GM23338 (cell line): ENCODE measurements around the gene STAC. TPM values are rescaled to one million over a fixed set of nuclear protein-coding genes. Genes with fewer than 3 reads are reported as not detected.

Experiments used
- ATAC-seq: fragments of 200-7000 bp; cut with Tn5 transposase; 3 replicates; pipeline ENCODE4 v1.9.1; 2020
- DNase-seq: peaks from one replicate; pipeline ENCODE4 v3.0.0-alpha.2; 2015; ENCODE audit warnings: low spot score
- H2AFZ ChIP-seq: fragments of 200-600 bp; sonication (generic); 2 replicates; pipeline ENCODE4 v1.8.0; 2016; ENCODE audit warnings: antibody characterized with exemption, mild to moderate bottlenecking, moderate library complexity
- H3F3A ChIP-seq: fragments of 200-600 bp; sonication (generic); replicated peaks from 2 replicates; pipeline ENCODE4 v1.8.0; 2017; ENCODE audit warnings: antibody characterized with exemption, mixed run types, low read depth
- H3K27ac ChIP-seq: fragments of 200-600 bp; sonication (generic); 2 replicates; pipeline ENCODE4 v1.6.1; 2016; ENCODE audit warnings: low read depth
- H3K27me3 ChIP-seq: fragments of 200-600 bp; sonication (generic); 2 replicates; pipeline ENCODE4 v1.8.0; 2016; ENCODE audit warnings: mild to moderate bottlenecking, mixed run types, moderate library complexity; ENCODE audit not compliant: insufficient read depth
- H3K36me3 ChIP-seq: fragments of 200-600 bp; sonication (generic); 2 replicates; pipeline ENCODE4 v1.8.0; 2016; ENCODE audit warnings: mild to moderate bottlenecking; ENCODE audit not compliant: insufficient read depth
- H3K4me1 ChIP-seq: fragments of 200-600 bp; sonication (generic); 2 replicates; pipeline ENCODE4 v1.8.0; 2016; ENCODE audit warnings: mild to moderate bottlenecking, moderate library complexity; ENCODE audit not compliant: insufficient read depth
- H3K4me2 ChIP-seq: fragments of 200-600 bp; sonication (generic); 2 replicates; pipeline ENCODE4 v1.7.1; 2017; ENCODE audit warnings: mixed run types
- H3K4me3 ChIP-seq: fragments of 200-600 bp; sonication (generic); 2 replicates; pipeline ENCODE4 v1.6.1; 2016; ENCODE audit warnings: mixed run types
- H3K79me2 ChIP-seq: fragments of 200-600 bp; sonication (generic); replicated peaks from 2 replicates; pipeline ENCODE4 v1.8.0; 2017; ENCODE audit warnings: mild to moderate bottlenecking; ENCODE audit not compliant: insufficient read depth
- H3K9me2 ChIP-seq: fragments of 200-600 bp; sonication (generic); 2 replicates; pipeline ENCODE4 v1.8.0; 2017; ENCODE audit not compliant: insufficient read depth
- H4K20me1 ChIP-seq: fragments of 200-600 bp; sonication (generic); replicated peaks from 2 replicates; pipeline ENCODE4 v1.8.0; 2017; ENCODE audit warnings: mild to moderate bottlenecking; ENCODE audit not compliant: insufficient read depth
- H3K27ac Mint-ChIP-seq: 2 replicates; pipeline ENCODE4 v1.8.0; 2020; ENCODE audit warnings: inconsistent platforms, mild to moderate bottlenecking, moderate library complexity, mixed read lengths
- H3K27me3 Mint-ChIP-seq: 3 replicates; pipeline ENCODE4 v1.8.0; 2022; ENCODE audit warnings: low read depth, mild to moderate bottlenecking, moderate library complexity, mixed read lengths, inconsistent platforms; ENCODE audit not compliant: insufficient read depth, poor library complexity
- H3K36me3 Mint-ChIP-seq: 3 replicates; pipeline ENCODE4 v1.8.0; 2021; ENCODE audit warnings: low read depth, mild to moderate bottlenecking, inconsistent platforms, moderate library complexity, mixed read lengths
- H3K4me1 Mint-ChIP-seq: 3 replicates; pipeline ENCODE4 v1.8.0; 2020; ENCODE audit warnings: mild to moderate bottlenecking, inconsistent platforms, mixed read lengths
- H3K4me3 Mint-ChIP-seq: 3 replicates; pipeline ENCODE4 v1.8.0; 2021; ENCODE audit warnings: moderate library complexity, mild to moderate bottlenecking, inconsistent platforms, mixed read lengths
- H3K9me3 Mint-ChIP-seq: 3 replicates; pipeline ENCODE4 v1.8.0; 2020; ENCODE audit warnings: moderate library complexity, mild to moderate bottlenecking, inconsistent platforms, mixed read lengths
- CREB1 ChIP-seq: fragments of 250-450 bp; sonication (Bioruptor Pico); IDR thresholded peaks from 2 replicates; pipeline ENCODE4 v1.5.0; 2020; ENCODE audit warnings: low read depth, mild to moderate bottlenecking, moderate library complexity
- EZH2 ChIP-seq: fragments of 200-600 bp; sonication (generic); IDR thresholded peaks from one replicate; pipeline ENCODE4 v1.8.0; 2017; ENCODE audit warnings: antibody characterized with exemption, mild to moderate bottlenecking, low read depth; ENCODE audit not compliant: unreplicated experiment
- EZH2phosphoT487 ChIP-seq: fragments of 200-600 bp; sonication (generic); IDR thresholded peaks from one replicate; pipeline ENCODE4 v1.8.1; 2018; ENCODE audit warnings: antibody characterized with exemption; ENCODE audit not compliant: unreplicated experiment
- JUNB ChIP-seq: IDR thresholded peaks from one replicate; pipeline ENCODE4 v1.6.1; 2016; ENCODE audit warnings: antibody characterized with exemption; ENCODE audit not compliant: unreplicated experiment
- NANOG ChIP-seq: IDR thresholded peaks from 2 replicates; pipeline ENCODE4 v1.6.1; 2016; ENCODE audit warnings: antibody characterized with exemption, borderline replicate concordance
- POLR2AphosphoS5 ChIP-seq: IDR thresholded peaks from 2 replicates; pipeline ENCODE4 v1.6.1; 2016; ENCODE audit warnings: antibody characterized with exemption, low read depth
- STAT1 ChIP-seq: IDR thresholded peaks from one replicate; pipeline ENCODE4 v1.6.1; 2016; ENCODE audit warnings: antibody characterized with exemption; ENCODE audit not compliant: unreplicated experiment
- ZNF114 ChIP-seq: fragments of 250-450 bp; sonication (Bioruptor Pico); IDR thresholded peaks from 2 replicates; pipeline ENCODE4 v1.5.0; 2020; ENCODE audit warnings: mild to moderate bottlenecking, moderate library complexity
- ZNF331 ChIP-seq: fragments of 250-450 bp; sonication (Bioruptor Pico); IDR thresholded peaks from 2 replicates; pipeline ENCODE4 v1.5.0; 2020; ENCODE audit warnings: low read depth, mild to moderate bottlenecking, moderate library complexity
- polyA plus RNA-seq: library from polyadenylated mRNA; unstranded; fragments of >200 nt; fragmentation: Nextera tagmentation; extraction: Ambion mirVana; gene quantifications from 2 replicates; pipeline ENCODE4 v1.2.1, GENCODE V29; 2016
- total RNA-seq: library from RNA; depleted of rRNA; stranded (reverse); fragments of >200 nt; shearing (Covaris generic); gene quantifications from 2 replicates; pipeline ENCODE4 v1.2.3, GENCODE V29; 2014
- TF ChIP-seq, protein P1 (sequence below): IDR thresholded peaks from 2 replicates; pipeline ENCODE4 v1.6.1; 2016; ENCODE audit warnings: antibody characterized with exemption
- TF ChIP-seq, protein P2 (sequence below): fragments of 250-450 bp; sonication (Bioruptor Pico); IDR thresholded peaks from 2 replicates; pipeline ENCODE4 v1.5.0; 2020; ENCODE audit warnings: mild to moderate bottlenecking, moderate library complexity
- TF ChIP-seq, protein P3 (sequence below): IDR thresholded peaks from one replicate; pipeline ENCODE4 v1.6.1; 2018; ENCODE audit warnings: antibody characterized with exemption; ENCODE audit not compliant: unreplicated experiment
- TF ChIP-seq, protein P4 (sequence below), 2 experiments: fragments of 200-600 bp in 1 of 2; sonication (generic) in 1 of 2; conservative IDR thresholded peaks; 2 replicates each; pipeline versions ENCODE4 v1.5.1 to v1.6.1; 2016 to 2017; ENCODE audit warnings: antibody characterized with exemption in 2 of 2, low read depth in 2 of 2, mild to moderate bottlenecking in 2 of 2, moderate library complexity in 1 of 2

The STAC gene
- total and polyA plus RNA-seq, 2 experiments from 2014 or later = 5.6 to 22.9 TPM

- peaks cover 2% of the 10 kb centered on the region for H3K27me3 Mint-ChIP-seq
- H3K27ac Mint-ChIP-seq = no peak overlapping the region
- H3K9me3 Mint-ChIP-seq = no peaks in the 10 kb centered on the region
- peaks cover 7% of the 10 kb centered on the region for H3K4me1 Mint-ChIP-seq
- Histone ChIP-seq H4K20me1 (no peaks in the 10 kb centered on the region), H3K4me3 (no peak overlapping the region), H2AFZ (no peak overlapping the region), H3K4me1 (no peaks in the 10 kb centered on the region), H3K36me3 (no peaks in the 10 kb centered on the region), H3K27me3 (no peaks in the 10 kb centered on the region), H3K79me2 (no peaks in the 10 kb centered on the region), H3K27ac (no peak overlapping the region), H3F3A (no peaks in the 10 kb centered on the region), H3K4me2 (no peak overlapping the region), H3K9me2 (0 out of 2 replicates have a peak, but pooled peaks cover 4% of the 10 kb centered on the region)
- H3K4me3 Mint-ChIP-seq = no peak overlapping the region
- H3K36me3 Mint-ChIP-seq = no peaks in the 10 kb centered on the region
- DNase-seq = no peak
- TF ChIP-seq CREB1 (CRISPR knock-in tag) (no peak), JUNB (no peak), STAT1 (no peak), ZNF331 (no peak), EZH2 (no peak), ZNF114 (CRISPR knock-in tag) (no peak), NANOG (no peak), EZH2phosphoT487 (no peak), POLR2AphosphoS5 (no peak)
- TF ChIP-seq, protein P1, sequence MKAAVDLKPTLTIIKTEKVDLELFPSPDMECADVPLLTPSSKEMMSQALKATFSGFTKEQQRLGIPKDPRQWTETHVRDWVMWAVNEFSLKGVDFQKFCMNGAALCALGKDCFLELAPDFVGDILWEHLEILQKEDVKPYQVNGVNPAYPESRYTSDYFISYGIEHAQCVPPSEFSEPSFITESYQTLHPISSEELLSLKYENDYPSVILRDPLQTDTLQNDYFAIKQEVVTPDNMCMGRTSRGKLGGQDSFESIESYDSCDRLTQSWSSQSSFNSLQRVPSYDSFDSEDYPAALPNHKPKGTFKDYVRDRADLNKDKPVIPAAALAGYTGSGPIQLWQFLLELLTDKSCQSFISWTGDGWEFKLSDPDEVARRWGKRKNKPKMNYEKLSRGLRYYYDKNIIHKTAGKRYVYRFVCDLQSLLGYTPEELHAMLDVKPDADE = no peak
- TF ChIP-seq, protein P2, sequence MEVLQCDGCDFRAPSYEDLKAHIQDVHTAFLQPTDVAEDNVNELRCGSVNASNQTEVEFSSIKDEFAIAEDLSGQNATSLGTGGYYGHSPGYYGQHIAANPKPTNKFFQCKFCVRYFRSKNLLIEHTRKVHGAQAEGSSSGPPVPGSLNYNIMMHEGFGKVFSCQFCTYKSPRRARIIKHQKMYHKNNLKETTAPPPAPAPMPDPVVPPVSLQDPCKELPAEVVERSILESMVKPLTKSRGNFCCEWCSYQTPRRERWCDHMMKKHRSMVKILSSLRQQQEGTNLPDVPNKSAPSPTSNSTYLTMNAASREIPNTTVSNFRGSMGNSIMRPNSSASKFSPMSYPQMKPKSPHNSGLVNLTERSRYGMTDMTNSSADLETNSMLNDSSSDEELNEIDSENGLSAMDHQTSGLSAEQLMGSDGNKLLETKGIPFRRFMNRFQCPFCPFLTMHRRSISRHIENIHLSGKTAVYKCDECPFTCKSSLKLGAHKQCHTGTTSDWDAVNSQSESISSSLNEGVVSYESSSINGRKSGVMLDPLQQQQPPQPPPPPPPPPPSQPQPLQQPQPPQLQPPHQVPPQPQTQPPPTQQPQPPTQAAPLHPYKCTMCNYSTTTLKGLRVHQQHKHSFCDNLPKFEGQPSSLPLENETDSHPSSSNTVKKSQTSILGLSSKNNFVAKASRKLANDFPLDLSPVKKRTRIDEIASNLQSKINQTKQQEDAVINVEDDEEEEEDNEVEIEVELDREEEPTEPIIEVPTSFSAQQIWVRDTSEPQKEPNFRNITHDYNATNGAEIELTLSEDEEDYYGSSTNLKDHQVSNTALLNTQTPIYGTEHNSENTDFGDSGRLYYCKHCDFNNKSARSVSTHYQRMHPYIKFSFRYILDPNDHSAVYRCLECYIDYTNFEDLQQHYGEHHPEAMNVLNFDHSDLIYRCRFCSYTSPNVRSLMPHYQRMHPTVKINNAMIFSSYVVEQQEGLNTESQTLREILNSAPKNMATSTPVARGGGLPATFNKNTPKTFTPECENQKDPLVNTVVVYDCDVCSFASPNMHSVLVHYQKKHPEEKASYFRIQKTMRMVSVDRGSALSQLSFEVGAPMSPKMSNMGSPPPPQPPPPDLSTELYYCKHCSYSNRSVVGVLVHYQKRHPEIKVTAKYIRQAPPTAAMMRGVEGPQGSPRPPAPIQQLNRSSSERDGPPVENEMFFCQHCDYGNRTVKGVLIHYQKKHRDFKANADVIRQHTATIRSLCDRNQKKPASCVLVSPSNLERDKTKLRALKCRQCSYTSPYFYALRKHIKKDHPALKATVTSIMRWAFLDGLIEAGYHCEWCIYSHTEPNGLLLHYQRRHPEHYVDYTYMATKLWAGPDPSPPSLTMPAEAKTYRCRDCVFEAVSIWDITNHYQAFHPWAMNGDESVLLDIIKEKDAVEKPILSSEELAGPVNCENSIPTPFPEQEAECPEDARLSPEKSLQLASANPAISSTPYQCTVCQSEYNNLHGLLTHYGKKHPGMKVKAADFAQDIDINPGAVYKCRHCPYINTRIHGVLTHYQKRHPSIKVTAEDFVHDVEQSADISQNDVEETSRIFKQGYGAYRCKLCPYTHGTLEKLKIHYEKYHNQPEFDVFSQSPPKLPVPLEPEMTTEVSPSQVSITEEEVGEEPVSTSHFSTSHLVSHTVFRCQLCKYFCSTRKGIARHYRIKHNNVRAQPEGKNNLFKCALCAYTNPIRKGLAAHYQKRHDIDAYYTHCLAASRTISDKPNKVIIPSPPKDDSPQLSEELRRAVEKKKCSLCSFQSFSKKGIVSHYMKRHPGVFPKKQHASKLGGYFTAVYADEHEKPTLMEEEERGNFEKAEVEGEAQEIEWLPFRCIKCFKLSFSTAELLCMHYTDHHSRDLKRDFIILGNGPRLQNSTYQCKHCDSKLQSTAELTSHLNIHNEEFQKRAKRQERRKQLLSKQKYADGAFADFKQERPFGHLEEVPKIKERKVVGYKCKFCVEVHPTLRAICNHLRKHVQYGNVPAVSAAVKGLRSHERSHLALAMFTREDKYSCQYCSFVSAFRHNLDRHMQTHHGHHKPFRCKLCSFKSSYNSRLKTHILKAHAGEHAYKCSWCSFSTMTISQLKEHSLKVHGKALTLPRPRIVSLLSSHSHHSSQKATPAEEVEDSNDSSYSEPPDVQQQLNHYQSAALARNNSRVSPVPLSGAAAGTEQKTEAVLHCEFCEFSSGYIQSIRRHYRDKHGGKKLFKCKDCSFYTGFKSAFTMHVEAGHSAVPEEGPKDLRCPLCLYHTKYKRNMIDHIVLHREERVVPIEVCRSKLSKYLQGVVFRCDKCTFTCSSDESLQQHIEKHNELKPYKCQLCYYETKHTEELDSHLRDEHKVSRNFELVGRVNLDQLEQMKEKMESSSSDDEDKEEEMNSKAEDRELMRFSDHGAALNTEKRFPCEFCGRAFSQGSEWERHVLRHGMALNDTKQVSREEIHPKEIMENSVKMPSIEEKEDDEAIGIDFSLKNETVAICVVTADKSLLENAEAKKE (CRISPR knock-in tag) = no peak
- TF ChIP-seq, protein P3, sequence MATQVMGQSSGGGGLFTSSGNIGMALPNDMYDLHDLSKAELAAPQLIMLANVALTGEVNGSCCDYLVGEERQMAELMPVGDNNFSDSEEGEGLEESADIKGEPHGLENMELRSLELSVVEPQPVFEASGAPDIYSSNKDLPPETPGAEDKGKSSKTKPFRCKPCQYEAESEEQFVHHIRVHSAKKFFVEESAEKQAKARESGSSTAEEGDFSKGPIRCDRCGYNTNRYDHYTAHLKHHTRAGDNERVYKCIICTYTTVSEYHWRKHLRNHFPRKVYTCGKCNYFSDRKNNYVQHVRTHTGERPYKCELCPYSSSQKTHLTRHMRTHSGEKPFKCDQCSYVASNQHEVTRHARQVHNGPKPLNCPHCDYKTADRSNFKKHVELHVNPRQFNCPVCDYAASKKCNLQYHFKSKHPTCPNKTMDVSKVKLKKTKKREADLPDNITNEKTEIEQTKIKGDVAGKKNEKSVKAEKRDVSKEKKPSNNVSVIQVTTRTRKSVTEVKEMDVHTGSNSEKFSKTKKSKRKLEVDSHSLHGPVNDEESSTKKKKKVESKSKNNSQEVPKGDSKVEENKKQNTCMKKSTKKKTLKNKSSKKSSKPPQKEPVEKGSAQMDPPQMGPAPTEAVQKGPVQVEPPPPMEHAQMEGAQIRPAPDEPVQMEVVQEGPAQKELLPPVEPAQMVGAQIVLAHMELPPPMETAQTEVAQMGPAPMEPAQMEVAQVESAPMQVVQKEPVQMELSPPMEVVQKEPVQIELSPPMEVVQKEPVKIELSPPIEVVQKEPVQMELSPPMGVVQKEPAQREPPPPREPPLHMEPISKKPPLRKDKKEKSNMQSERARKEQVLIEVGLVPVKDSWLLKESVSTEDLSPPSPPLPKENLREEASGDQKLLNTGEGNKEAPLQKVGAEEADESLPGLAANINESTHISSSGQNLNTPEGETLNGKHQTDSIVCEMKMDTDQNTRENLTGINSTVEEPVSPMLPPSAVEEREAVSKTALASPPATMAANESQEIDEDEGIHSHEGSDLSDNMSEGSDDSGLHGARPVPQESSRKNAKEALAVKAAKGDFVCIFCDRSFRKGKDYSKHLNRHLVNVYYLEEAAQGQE = no peak
- TF ChIP-seq, protein P4, sequence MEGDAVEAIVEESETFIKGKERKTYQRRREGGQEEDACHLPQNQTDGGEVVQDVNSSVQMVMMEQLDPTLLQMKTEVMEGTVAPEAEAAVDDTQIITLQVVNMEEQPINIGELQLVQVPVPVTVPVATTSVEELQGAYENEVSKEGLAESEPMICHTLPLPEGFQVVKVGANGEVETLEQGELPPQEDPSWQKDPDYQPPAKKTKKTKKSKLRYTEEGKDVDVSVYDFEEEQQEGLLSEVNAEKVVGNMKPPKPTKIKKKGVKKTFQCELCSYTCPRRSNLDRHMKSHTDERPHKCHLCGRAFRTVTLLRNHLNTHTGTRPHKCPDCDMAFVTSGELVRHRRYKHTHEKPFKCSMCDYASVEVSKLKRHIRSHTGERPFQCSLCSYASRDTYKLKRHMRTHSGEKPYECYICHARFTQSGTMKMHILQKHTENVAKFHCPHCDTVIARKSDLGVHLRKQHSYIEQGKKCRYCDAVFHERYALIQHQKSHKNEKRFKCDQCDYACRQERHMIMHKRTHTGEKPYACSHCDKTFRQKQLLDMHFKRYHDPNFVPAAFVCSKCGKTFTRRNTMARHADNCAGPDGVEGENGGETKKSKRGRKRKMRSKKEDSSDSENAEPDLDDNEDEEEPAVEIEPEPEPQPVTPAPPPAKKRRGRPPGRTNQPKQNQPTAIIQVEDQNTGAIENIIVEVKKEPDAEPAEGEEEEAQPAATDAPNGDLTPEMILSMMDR (conservative IDR thresholded peaks at IDR 0.05; ENCODE audit: low read depth in 2 of 2) = no peak
- ATAC-seq = no peak
Measured at GRCh38 chr3:36365829-36366228, 14.5 kb upstream of the STAC start.
